Activated CD8-positive, alpha-beta memory T cell treated with anti-CD3 and anti-CD28 coated beads for 4 hours (primary cell): ENCODE data around the gene SYT13.

Experiments
- DNase-seq, 2 donors: peaks; one replicate each; pipeline ENCODE4 v3.0.0-alpha.2; 2020; ENCODE audit warnings: low read depth in 2 of 2

SYT13 gene

DNA sequence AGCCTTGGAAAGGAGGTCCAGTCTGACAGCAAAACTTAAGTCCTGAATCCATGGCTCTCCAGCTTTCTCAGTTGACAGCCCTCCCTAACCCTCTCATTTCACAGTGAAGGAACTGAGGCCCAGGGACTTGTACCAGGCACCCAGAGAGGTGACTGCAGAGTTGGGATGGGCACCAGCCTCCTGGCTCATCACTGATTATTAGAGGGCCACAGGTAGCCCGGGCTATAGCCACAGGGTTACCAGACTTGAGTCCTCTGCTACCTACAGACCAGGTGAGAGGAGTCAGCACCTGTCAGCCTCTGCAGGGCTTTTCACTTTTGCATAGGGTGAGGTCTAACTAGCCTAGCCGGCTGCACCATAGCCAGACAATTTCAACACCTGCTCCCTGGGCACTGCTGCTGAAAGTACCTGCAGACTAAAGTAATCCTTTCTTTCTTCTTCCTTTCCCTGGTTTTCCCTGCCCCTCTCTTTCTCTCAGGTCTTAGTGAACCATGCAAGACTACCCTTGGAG lies 37.6 kb downstream of the SYT13 start:
- no peak for DNase-seq

DNA sequence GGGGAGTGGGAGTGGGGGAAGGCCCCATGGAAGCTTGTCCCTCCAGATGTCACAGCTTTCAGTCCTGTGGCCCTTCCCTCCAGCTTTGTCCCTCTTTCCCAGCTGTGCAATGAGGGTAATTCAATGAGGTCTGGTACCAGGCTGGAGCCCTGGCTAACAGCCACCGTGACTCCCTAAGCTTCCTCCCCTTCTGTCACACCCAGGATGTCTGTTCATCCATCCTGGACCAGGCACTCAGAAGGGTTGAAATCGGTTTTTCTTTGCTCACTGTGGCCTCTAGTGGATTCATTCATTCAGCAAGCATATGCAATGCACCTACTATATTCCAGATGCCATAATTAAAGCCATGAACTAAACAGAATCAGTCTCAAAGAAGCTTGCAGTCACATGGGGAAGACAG lies 38.7 kb downstream of the SYT13 start:
- DNase-seq, result no peak

GRCh38 chr11:45246241-45246640 lies 39.9 kb downstream of the SYT13 start:
- DNase-seq, result no peak

GRCh38 chr11:45245218-45246045 lies 40.7 kb downstream of the SYT13 start:
- no peak for DNase-seq

GRCh38 chr11:45243967-45244366 lies 42.2 kb downstream of the SYT13 start:
- no peak for DNase-seq

- DNase-seq, result no peak
These were observed 46.4 kb downstream of the SYT13 start for GRCh38 chr11:45239733-45240132.

GRCh38 chr11:45238724-45239123 lies 47.4 kb downstream of the SYT13 start:
- no peak for DNase-seq

GRCh38 chr11:45237711-45238315 lies 48.3 kb downstream of the SYT13 start:
- DNase-seq, result no peak

GRCh38 chr11:45234306-45235006 lies 51.7 kb downstream of the SYT13 start:
- DNase-seq, result no peak

DNA sequence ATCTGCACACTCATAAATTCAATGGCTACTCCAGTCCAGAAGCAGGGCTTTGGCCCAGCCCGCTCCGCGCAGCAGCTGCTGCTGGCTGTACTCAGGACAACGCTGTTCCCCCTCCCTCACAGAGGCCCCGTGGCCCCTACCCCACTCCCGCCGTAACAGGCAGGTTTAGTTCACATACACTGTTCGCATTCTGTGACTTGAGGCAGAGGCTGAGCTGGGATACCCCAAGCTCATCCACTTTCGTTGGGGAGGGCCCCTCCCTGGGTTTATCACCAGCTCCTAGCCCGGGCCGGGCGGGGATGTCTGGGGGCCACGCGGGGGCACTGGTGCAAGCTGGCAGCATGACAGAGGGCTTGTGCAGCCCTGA lies 52.4 kb downstream of the SYT13 start:
- DNase-seq, result no peak

GRCh38 chr11:45233121-45233803 lies 52.9 kb downstream of the SYT13 start:
- DNase-seq, result peak; percentile 3 to 14

DNA sequence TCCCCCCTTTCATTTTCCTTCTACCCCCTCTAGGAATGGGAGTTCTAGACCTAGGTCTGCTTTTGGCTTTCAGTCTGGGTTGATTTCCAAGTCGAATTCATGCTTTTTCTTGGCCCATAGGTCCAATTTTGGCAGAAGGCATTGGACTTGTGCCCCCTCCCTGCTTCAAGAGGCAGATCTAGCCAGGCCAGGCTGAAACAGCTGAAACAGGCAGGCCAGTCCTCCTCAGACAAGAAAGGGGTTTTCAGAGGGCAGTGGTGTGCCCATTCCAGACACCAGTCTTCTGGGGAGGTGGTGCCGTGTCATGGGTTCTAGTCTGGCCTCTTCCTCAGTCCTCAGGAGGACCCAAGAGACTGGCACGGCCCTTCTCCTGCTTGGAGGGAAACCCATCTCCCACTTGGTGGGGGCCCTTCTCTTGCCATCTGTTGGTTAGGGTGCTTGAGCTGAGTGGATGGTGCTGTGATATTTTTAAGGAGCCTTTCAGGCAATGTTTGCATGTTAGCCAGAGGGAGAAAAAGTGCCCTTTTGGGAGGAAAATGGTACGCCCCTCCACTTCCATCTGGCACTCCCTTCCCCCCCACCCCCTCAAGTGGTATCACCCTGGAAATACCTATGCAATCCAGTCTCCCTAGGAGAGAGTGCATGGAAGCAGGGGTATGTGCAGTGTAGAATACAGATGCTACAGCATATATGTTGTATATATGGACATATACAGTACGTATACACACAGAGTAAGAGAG lies 53.6 kb downstream of the SYT13 start:
- DNase-seq, result no peak

DNA sequence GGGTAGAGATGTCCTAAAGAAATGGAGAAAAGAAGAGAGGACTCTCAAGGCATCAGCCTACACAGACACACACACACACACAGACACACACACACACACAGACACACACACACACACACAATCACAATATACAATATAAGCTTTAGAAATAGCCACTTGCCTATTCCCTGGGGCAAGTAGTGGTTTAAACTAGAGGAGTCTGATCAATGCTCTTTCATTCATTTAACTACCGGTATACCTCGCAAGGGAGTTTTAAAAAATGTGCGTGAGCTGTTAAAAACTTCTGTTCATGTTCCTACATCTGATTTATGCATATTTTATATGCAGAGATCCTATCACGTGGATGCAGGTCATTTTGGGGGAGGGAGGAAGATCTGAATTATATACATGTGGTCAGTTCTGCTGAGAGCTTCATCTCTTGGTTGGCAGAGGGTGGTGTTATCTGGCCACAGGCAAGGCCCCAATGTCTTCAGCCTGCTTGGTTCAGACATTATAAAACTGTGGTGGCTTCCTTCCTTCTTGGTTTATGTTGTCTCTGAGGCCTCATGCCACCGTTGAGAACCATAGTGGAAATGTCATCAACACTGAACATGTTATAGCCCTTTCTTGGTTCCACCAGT lies 56.6 kb downstream of the SYT13 start:
- no peak for DNase-seq

- DNase-seq, result no peak
These were observed 58.3 kb downstream of the SYT13 start for GRCh38 chr11:45227836-45228235.

- no peak for DNase-seq
These were observed 59.2 kb downstream of the SYT13 start for GRCh38 chr11:45226901-45227300.

GRCh38 chr11:45225961-45226871 lies 59.9 kb downstream of the SYT13 start:
- DNase-seq, result no peak

- DNase-seq, result no peak
These were observed 60.9 kb downstream of the SYT13 start for GRCh38 chr11:45225277-45225676.

DNA sequence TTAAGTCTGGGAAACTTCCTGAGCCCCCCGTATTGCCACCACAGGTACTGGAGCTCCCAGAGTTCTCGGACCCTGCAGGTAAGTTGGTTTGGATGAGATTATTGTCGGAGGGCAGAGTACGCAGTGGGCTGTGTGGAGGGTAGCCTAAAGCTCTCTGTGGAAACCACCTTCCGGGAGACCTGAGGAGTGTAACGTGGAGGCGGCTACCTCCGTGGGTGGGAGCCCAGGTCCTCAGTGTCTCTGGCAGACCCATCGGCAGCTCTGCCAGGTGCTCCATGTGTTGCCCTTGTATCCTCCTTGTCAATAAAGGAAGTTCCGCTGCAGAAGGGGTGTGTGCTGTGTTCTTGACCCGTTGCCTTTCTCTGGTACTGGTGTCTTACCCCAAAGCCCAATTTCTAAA lies 61.4 kb downstream of the SYT13 start:
- no peak for DNase-seq

GRCh38 chr11:45223496-45223895 lies 62.6 kb downstream of the SYT13 start:
- no peak for DNase-seq

DNA sequence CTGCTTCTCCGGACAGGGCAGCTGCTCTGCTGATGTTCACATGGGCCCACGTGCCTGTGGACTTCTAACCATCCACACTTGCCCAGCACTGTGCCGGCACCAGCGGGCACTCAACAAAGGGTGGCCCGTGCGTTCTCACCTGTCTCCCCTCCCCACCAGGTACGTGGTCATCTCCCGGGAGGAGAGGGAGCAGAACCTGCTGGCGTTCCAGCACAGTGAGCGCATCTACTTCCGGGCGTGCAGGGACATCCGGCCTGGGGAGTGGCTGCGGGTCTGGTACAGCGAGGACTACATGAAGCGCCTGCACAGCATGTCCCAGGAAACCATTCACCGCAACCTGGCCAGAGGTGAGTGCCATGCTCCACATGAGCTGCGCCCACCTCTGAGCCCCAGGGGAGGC lies 66.7 kb downstream of the SYT13 start:
- no peak for DNase-seq
